Neural cell (in vitro differentiated cells): ENCODE data around the gene CARD9. TPM values are rescaled to one million over a fixed set of nuclear protein-coding genes. Genes with fewer than 3 reads are reported as not detected.

Experiments used
- H2AFZ ChIP-seq: fragments of 200-600, 300-800 bp; sonication (generic), shearing (Covaris generic); 2 replicates; pipeline ENCODE4 v1.6.0; 2014; ENCODE audit warnings: low read depth, mild to moderate bottlenecking, antibody characterized with exemption, low read length, moderate library complexity
- H3F3A ChIP-seq: fragments of 200-600 bp; shearing (Covaris generic); 2 replicates; pipeline ENCODE4 v1.6.1; 2016; ENCODE audit warnings: mild to moderate bottlenecking, moderate library complexity, mixed read lengths, antibody characterized with exemption, low read length; ENCODE audit not compliant: insufficient read depth, poor library complexity, severe bottlenecking
- H3K27ac ChIP-seq: fragments of 200-600, 300-800 bp; sonication (generic), shearing (Covaris generic); 2 replicates; pipeline ENCODE4 v1.5.1; 2014; ENCODE audit warnings: mild to moderate bottlenecking, low read length, moderate library complexity
- H3K27me3 ChIP-seq: fragments of 300-800, 200-600 bp; sonication (generic), shearing (Covaris generic); 2 replicates; pipeline ENCODE4 v1.6.0; 2014; ENCODE audit warnings: mild to moderate bottlenecking, low read depth, low read length, moderate library complexity; ENCODE audit not compliant: insufficient read depth
- H3K36me3 ChIP-seq: fragments of 300-800, 200-600 bp; sonication (generic), shearing (Covaris generic); 2 replicates; pipeline ENCODE4 v1.5.1; 2014; ENCODE audit warnings: mild to moderate bottlenecking, antibody characterized with exemption, low read length, moderate library complexity; ENCODE audit not compliant: insufficient read depth
- H3K4me2 ChIP-seq: fragments of 300-800, 200-600 bp; sonication (generic), shearing (Covaris generic); 2 replicates; pipeline ENCODE4 v1.6.0; 2014; ENCODE audit warnings: mild to moderate bottlenecking, low read length
- H3K4me3 ChIP-seq: fragments of 300-800, 200-600 bp; sonication (generic), shearing (Covaris generic); 2 replicates; pipeline ENCODE4 v1.5.1; 2014; ENCODE audit warnings: mild to moderate bottlenecking, low read length, moderate library complexity
- H3K79me2 ChIP-seq: fragments of 200-600 bp; shearing (Covaris generic); replicated peaks from 2 replicates; pipeline ENCODE4 v1.6.0; 2014; ENCODE audit warnings: mild to moderate bottlenecking, low read length, moderate library complexity; ENCODE audit not compliant: insufficient read depth
- H3K9ac ChIP-seq: fragments of 300-800, 200-600 bp; sonication (generic), shearing (Covaris generic); 2 replicates; pipeline ENCODE4 v1.6.1; 2016; ENCODE audit warnings: mild to moderate bottlenecking, low read length, mixed read lengths
- H3K9me2 ChIP-seq: fragments of 200-600 bp; shearing (Covaris generic); 2 replicates; pipeline ENCODE4 v1.6.1; 2016; ENCODE audit warnings: mild to moderate bottlenecking, low read length, mixed read lengths; ENCODE audit not compliant: insufficient read depth
- H3K9me3 ChIP-seq: fragments of 200-600, 300-800 bp; sonication (generic), shearing (Covaris generic); 2 replicates; pipeline ENCODE4 v1.6.1; 2016; ENCODE audit warnings: mild to moderate bottlenecking, mixed run types, low read length, moderate library complexity, mixed read lengths
- H4K20me1 ChIP-seq: fragments of 200-600 bp; shearing (Covaris generic); 2 replicates; pipeline ENCODE4 v1.6.1; 2016; ENCODE audit warnings: mild to moderate bottlenecking, mixed run types; ENCODE audit not compliant: insufficient read depth
- CTCF ChIP-seq: fragments of 450-650 bp; IDR thresholded peaks from 2 replicates; pipeline ENCODE4 v1.5.1; 2014; ENCODE audit warnings: antibody characterized with exemption, mild to moderate bottlenecking, moderate library complexity; ENCODE audit not compliant: poor library complexity, severe bottlenecking
- EP300 ChIP-seq: fragments of 450-650 bp; conservative IDR thresholded peaks from 2 replicates; pipeline ENCODE4 v1.6.1; 2014; ENCODE audit warnings: antibody characterized with exemption, mild to moderate bottlenecking, moderate library complexity; ENCODE audit not compliant: poor library complexity, severe bottlenecking
- EZH2 ChIP-seq: fragments of 200-600, 300-800 bp; shearing (Covaris generic), sonication (generic); IDR thresholded peaks from 2 replicates; pipeline ENCODE4 v1.6.1; 2014; ENCODE audit warnings: antibody characterized with exemption, low read length, borderline replicate concordance, mild to moderate bottlenecking; ENCODE audit not compliant: insufficient read depth, poor library complexity, severe bottlenecking
- MXI1 ChIP-seq: fragments of 450-650 bp; conservative IDR thresholded peaks from 2 replicates; pipeline ENCODE4 v1.6.1; 2014; ENCODE audit warnings: antibody characterized with exemption, mild to moderate bottlenecking; ENCODE audit not compliant: poor library complexity, severe bottlenecking
- POLR2AphosphoS5 ChIP-seq: IDR thresholded peaks from 2 replicates; pipeline ENCODE4 v1.6.1; 2012
- RAD21 ChIP-seq: fragments of 450-650 bp; conservative IDR thresholded peaks from 2 replicates; pipeline ENCODE4 v1.6.1; 2014; ENCODE audit warnings: antibody characterized with exemption, mild to moderate bottlenecking, moderate library complexity
- REST ChIP-seq: IDR thresholded peaks from 2 replicates; pipeline ENCODE4 v1.6.1; 2012; ENCODE audit warnings: borderline replicate concordance
- SMC3 ChIP-seq: fragments of 450-650 bp; conservative IDR thresholded peaks from 2 replicates; pipeline ENCODE4 v1.6.1; 2014; ENCODE audit warnings: antibody characterized with exemption, mild to moderate bottlenecking, moderate library complexity; ENCODE audit not compliant: poor library complexity
- TAF1 ChIP-seq: IDR thresholded peaks from 2 replicates; pipeline ENCODE4 v1.6.1; 2012; ENCODE audit warnings: low read depth
- polyA plus RNA-seq: library from polyadenylated mRNA; depleted of rRNA; stranded (reverse); fragments of >200 nt; gene quantifications from 2 replicates; pipeline ENCODE4 v1.2.3, GENCODE V29; 2014

CARD9 gene
- polyA plus RNA-seq, 1 donor from 2014 or later: 0.77 TPM

- Histone ChIP-seq H3K4me3 (no peak overlapping the region), H4K20me1 (no peaks in the 10 kb centered on the region), H3K36me3 (no peaks in the 10 kb centered on the region), H3K79me2 (no peaks in the 10 kb centered on the region), H3F3A (no peaks in the 10 kb centered on the region), H3K9ac (no peak overlapping the region), H3K27ac (no peak overlapping the region), H2AFZ (no peak overlapping the region), H3K9me3 (no peaks in the 10 kb centered on the region), H3K9me2 (no peaks in the 10 kb centered on the region), H3K27me3 (no peaks in the 10 kb centered on the region), H3K4me2 (no peak overlapping the region)
- TF ChIP-seq REST (no peak), CTCF (no peak)
Observed at GRCh38 chr9:136375096-136375495, 1.6 kb upstream of the CARD9 start.

GRCh38 chr9:136374183-136374575, 710 bp upstream of the CARD9 start:
- Histone ChIP-seq H3K79me2 (no peaks in the 10 kb centered on the region), H3K9me3 (no peaks in the 10 kb centered on the region), H2AFZ (no peak overlapping the region), H4K20me1 (no peaks in the 10 kb centered on the region), H3K4me3 (no peak overlapping the region), H3K4me2 (no peak overlapping the region), H3K36me3 (no peaks in the 10 kb centered on the region), H3K9me2 (no peaks in the 10 kb centered on the region), H3K27me3 (no peaks in the 10 kb centered on the region), H3K9ac (no peak overlapping the region), H3K27ac (no peak overlapping the region), H3F3A (no peaks in the 10 kb centered on the region)
- TF ChIP-seq MXI1 (no peak), REST (no peak), TAF1 (no peak), SMC3 (no peak), CTCF (no peak), POLR2AphosphoS5 (no peak), EZH2 (no peak), RAD21 (no peak), EP300 (no peak)
